GM12874 (cell line): Measurements from ENCODE around the gene COL5A1.

Experiments used
- TF ChIP-seq, protein P1 (sequence below): IDR thresholded peaks from 2 replicates; pipeline ENCODE4 v1.5.1; 2011; ENCODE audit warnings: low read depth, mild to moderate bottlenecking, control low read depth, low read length, moderate library complexity; ENCODE audit not compliant: insufficient read depth

The COL5A1 gene

DNA sequence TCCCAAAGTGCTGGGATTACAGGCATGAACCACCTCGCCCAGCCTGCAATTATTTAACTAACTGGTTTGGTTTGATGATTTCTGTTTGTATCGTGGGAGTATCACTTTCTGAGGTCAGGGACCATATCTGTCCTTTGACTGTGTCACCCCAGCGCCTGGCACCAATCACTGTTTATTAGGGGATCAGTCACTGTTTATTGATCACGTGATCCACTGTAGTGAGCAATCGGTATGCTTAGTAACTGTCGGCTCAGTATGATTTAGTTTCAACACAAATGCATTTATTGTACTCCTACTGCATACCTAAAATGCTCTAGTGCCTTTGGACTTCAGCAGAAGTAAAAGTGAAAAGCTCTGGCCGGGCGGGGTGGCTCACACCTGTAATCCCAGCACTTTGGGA lies 54.8 kb downstream of the COL5A1 start:
- TF ChIP-seq, protein P1, sequence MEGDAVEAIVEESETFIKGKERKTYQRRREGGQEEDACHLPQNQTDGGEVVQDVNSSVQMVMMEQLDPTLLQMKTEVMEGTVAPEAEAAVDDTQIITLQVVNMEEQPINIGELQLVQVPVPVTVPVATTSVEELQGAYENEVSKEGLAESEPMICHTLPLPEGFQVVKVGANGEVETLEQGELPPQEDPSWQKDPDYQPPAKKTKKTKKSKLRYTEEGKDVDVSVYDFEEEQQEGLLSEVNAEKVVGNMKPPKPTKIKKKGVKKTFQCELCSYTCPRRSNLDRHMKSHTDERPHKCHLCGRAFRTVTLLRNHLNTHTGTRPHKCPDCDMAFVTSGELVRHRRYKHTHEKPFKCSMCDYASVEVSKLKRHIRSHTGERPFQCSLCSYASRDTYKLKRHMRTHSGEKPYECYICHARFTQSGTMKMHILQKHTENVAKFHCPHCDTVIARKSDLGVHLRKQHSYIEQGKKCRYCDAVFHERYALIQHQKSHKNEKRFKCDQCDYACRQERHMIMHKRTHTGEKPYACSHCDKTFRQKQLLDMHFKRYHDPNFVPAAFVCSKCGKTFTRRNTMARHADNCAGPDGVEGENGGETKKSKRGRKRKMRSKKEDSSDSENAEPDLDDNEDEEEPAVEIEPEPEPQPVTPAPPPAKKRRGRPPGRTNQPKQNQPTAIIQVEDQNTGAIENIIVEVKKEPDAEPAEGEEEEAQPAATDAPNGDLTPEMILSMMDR: no peak

GRCh38 chr9:134698111-134698510 lies 56.5 kb downstream of the COL5A1 start:
- TF ChIP-seq, protein P1: no peak

- TF ChIP-seq, protein P1: peak; percentile 48
Measured at GRCh38 chr9:134698587-134699342, 57.2 kb downstream of the COL5A1 start.

- TF ChIP-seq, protein P1: no peak
Measured at GRCh38 chr9:134699343-134699740, 57.7 kb downstream of the COL5A1 start.

GRCh38 chr9:134700636-134701350 lies 59.2 kb downstream of the COL5A1 start:
- TF ChIP-seq, protein P1: no peak

- TF ChIP-seq, protein P1: no peak
Measured at GRCh38 chr9:134701581-134702259, 60.1 kb downstream of the COL5A1 start.

- TF ChIP-seq, protein P1: no peak
Measured at GRCh38 chr9:134702291-134702690, 60.7 kb downstream of the COL5A1 start.
